GM18526 (cell line): ENCODE measurements around the gene COL26A1.

Experiments
- POLR2A ChIP-seq: IDR thresholded peaks from 3 replicates; pipeline ENCODE4 v1.6.1; 2011; ENCODE audit not compliant: insufficient read length; ENCODE audit errors: extremely low read depth

Gene COL26A1

DNA sequence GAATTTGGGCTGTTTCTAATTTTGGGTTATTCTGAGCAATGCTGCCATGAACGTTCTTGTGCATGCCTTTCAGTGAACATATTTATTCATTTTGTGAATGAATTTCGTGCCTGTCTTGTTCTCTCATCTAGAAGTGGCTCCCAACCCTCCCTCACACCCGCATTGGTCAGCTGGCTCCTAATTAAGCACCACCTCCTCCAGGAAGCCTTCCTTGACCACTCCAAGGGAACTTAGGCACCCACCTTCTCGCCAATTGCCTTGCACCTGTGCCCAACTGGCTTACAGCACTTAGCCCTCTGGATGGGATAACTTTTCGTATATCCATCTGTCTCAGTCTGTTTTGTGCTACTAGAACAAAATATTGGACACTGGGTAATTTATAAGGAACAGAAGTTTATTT is 159.3 kb downstream of the COL26A1 start:
- TF ChIP-seq POLR2A: no peak

DNA sequence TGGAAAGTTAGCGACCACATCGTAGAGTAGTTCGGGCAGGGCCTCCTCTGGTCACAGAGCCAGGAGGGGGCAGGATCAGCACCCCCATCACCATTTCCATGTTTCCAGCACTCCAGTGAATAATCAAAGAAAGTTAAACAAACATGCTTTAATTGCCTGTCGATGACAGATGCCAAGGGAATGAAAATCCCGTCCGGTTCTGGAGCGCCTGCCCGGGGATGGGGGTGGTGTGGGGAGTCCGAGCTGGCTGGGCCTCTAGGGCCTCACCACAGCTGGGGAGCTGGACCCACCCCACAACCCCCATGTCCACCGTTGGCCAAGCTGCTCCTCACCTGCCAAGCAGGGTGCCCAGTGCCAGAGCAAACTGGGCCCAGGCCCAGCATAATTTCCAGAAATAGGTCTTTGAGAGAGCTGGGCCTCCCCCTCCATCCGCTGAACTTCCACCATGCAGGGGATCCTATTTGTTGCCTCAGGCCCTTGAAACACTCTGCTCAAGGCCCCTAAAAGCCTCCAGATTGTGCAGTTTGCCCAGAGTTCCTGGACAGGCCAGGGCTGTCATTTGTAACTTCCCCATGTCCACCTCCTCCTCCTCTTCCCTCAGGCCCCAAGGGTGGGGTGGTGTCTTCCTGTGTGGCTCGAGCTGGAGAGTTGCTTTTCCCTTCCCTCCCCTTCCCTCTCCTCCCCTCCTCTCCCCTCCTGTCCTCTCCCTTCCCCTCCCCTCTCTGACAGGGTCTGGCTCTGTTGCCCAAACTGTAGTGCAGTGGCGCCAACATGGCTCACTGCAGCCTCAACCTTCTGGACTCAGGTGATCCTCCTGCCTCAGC is 165.4 kb downstream of the COL26A1 start:
- no peak for TF ChIP-seq POLR2A

DNA sequence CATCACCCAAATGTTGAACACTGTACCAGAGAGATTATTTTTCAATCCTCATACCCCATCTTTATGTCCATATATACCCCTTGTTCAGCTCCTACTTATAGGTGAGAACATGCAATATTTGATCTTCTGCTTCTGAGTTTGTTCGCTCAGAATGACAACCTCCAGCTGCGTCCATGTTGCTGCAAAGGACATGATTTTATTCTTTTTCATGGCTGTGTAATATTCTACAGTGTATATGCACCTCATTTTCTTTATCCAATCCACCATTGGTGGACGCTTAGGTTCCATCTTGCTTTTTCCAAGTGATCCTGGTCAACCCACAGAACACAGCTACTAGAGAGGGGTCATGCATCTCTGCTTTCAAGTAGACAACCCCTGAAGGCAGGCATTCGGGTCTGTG is 166.9 kb downstream of the COL26A1 start:
- no peak for TF ChIP-seq POLR2A

DNA sequence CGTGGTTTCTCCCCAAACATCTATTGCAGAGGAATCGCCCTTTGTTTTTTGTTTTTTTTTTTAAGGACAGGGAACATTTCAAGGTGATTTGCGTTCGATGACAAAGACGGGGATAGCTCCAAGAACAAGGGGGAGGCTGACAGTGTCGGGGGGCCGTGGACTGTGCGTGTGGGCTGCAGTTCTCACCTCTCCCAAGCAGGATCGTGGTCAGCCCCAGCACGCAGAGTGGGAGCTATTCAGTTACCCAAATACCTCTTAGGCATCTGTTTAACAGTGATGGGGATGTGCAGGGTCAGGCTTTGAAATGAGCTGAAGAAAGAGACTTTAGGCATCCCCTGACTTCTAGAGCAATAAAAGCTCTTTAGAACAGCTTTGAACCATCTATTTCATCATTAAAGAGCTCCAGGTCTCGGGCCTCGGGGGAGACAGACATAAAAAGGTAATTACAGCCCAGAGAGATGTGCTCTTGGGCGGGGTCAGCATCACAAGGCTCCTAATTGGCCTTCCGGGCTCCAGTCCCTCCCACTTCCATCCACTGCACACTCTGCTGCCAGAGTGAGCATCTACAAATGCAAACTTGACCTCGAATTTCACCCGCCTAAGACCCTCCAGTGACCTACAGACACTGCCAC is 169.2 kb downstream of the COL26A1 start:
- no peak for TF ChIP-seq POLR2A

DNA sequence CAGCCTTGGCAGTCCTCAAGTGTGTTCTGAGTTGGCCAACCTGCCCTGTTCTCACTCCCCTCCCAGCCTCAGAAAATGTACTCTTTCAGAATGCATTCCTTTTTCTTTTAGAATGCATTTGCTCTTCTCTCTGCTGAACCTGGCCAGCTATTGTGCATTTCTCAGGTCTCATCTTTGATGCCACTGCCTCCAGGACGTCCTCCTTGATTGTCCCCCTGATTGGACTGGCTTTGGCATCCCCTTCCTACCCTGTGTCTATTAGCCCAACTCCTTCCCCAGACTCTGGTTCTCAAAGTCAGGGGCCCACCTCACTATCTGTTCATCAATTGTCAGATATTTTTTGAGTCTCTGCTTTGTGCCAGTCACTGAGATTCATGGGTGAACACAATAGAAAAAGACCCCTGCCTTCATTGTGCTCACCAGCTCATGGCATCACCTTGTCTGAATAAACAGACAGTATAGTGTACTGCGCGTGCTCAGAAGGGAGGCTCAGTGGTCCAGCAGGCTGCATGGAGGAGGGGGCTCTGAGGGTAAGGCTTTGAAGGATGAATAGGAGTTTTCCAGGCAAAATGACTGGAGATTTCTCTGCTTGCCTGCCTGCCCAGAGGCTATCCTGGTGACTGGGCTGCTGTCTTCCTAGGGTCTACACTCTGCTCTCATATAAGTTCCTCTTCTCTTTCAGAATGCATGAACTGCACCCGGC is 169.9 kb downstream of the COL26A1 start:
- no peak for TF ChIP-seq POLR2A

DNA sequence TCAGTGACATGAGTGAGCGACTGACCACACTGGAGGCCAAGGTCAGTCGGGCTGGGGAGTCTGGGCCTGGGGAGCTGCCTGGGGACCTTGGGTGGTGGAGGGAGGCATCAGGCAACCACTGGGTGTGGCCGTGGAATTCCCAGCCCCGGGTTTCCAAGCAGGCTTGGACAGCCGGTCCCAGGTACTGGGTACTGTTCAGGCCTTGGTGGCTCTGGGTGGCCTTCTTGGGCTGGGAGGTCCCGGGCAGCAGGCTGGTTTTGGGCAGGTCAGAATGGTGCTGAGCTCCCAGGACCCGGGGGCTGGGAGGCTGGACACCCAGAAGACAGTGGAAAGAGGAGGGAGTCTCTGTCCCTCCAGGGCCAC is 170.4 kb downstream of the COL26A1 start:
- TF ChIP-seq POLR2A: no peak

DNA sequence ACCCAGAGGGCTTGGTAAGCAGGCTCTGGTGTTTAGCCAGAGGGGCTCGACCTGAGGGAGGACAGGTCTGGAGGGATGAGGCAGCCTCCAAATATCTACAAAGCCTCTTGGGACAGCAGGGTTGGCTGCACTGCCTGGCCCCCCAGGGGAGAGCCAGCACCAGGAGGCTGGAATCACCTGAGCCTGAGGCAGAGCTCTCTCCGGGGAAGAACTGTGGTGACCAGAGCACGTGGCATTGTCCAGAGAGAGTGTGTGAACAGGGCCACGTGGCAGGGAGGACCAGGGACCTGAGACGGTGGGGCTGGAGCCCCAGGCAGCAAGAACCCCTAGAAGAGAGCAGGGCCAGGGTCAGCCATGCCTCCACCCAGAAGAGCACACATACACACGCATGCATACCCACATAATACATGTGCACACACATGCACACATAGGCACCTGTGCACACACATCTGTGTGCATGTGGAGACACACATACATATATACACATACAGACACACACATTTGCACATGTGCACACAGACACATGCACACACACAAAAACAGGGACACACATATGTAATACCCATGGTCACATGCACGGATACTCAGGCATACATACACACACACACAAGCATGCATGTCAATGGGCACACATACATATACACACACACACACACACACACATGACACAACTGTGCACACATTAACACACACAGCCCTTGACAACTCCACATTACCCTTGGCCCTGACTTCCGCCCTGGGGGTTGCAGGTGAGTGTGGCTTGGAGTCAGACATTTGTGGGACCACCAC is 171.5 kb downstream of the COL26A1 start:
- no peak for TF ChIP-seq POLR2A

DNA sequence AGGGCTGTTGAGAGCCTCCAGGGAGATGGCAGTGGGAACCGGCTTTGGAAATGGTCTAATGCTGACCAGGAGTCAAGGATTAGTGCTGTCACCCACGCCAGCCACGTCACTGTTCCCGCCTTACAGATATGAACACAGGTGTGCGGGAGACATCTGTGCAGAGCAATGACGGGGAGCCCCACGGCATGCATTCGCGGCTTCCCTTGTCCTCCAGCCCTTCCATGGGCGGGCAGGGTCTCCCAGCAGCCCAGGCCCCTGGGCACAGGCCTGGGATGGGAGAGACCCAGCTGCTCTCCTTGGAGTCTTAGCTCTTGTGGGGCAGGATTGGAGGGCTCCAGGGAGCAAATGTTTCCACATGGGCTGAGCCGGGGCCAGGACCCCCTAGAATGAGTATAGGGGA is 172.2 kb downstream of the COL26A1 start:
- TF ChIP-seq POLR2A: no peak

DNA sequence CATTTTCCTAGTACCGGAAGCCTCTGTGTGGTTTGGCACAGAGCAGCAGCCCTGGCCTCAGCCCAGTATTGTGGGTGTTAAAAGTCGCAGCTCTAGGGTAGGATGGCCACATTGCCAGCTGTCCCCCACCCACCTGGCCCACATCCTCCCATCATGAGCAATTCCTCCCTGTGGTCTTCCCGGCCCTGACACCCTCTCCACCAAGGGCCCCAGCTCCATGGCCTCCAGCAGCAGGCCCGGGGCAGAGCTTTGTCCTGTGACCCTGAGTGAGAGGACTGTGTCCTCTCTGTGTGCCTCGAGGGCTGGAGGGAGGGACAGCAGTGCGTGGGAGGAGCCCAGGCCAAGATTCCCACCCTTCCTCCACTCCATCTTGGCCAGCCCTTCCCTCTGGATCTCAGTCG is 172.7 kb downstream of the COL26A1 start:
- TF ChIP-seq POLR2A: no peak

DNA sequence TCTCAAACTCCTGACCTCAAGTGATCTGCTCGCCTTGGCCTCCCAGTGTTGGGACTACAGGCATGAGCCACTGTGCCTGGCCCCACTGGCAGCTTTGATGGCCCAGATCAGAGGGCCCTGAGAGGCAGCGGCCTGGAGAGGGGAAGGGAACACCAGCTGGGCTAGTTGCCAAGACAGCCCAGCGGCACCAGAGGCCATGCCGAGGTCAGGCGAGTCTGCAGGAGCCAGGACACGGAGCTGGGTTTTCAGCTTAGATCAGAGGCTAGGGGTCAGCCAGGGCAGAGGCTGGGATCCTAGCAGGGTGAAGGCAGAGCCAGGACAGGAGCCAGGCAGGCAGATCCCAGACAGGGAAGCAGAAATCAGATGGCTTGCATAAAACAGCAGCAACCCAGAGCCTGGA is 173.6 kb downstream of the COL26A1 start:
- TF ChIP-seq POLR2A: no peak

DNA sequence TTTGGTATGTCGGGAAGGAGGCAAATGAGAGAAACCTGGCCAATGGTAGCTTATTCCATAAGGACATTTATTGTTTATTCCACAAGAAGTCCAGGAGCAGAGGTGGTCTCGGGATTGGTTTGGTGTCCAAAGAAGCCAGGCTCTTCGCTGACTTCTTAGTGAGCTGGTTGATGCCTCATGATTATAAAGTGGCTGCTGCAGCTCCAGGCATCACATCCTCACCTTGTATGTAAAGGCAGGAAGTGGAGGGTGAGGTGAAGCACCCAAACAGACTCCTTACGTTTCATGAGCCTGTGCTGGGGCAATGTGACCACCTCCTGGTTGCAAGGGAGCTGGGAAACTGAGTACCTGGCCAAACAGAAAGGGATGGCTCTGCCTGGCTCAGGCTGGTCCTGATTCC is 174.0 kb downstream of the COL26A1 start:
- no peak for TF ChIP-seq POLR2A

DNA sequence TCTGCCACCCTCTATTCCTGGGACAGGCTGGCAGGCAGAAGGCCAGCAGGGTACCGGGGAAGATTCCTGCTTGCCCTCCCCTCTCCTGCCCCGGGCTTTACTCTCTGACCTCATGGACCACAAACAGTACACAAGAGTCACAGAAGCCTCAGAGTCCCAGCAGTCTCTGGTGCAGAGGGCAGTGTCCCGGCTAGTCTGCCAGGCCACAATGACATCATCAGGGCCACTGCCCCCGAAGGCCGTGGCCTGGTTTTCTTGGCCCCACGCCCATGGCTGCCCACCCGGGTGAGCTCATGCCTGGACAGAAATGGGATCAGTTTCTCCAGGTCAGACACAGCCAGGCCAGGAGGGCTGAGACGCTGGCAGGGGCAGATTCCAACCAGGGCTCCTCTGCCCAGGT is 174.5 kb downstream of the COL26A1 start:
- no peak for TF ChIP-seq POLR2A

DNA sequence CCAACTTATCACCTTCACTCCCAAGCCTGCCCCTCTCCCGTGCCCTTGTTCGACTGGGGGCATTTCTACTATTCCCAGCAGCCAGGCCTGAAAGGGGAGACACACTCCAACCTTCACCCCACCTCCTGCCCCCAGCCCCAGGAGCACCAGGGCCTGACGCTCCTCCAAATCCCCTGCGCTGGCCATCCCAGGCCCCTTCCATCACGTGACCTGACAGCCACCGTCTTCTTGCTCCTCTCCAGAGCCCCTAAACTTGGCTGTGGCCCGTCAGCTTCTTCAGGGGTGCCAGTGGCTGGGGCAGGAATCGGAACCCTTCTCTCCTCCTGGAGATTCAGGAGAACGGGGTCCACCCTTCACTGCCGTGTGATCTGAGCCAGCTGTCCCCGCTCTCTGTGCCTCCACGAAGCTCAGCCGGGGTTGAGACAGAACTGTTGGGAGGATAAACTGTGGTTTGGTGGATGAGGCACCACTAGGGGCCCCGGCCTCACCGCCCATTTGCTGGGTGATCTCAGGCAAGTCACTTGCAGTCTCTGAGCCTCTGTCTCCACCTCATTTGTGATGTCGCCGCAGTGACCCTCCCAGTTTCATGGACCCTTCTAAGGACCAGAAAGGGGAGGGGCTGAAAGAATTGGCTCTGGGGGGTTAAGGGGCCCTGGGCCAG is 175.4 kb downstream of the COL26A1 start:
- no peak for TF ChIP-seq POLR2A

DNA sequence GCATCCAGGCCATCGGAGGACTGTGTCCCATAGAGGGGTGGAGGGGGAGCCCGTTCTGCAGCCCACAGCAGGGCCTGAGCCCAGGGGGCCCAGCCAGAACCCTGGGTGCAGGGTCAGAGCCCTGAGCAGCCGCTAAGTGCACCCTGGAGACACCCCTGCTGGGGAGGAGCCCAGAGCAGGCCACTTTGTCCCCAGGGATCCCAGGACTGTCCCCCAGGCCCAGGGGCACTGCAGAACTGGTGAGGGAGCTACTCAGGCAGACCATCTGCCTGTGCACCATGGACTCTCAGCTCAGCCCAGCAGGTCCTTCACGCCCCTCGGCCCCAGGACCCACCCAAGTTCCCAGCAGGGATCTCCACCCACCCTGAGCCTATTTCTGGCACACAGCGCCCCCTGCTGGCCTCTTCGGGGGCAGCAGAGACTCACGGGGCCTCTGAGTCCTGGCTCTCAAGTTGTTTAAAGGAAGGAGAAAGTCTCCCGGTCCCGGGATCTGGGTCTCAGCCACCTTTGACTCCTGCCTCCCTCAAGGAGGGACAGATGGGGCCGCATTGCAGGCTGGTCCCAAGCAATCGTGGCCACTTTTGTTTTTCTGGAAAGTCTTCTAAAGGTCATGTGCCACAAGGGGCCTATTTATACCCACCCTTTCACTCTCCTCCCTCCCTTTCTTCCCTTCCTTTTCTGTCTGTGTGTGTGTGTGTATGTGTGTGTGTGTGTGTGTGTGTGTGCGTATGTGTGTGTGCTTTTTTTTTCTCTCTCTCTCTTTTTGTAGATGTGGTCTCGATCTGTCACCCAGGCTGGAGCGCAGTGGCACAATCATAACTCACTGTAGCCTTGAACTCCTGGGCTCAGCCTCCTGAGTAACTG is 176.2 kb downstream of the COL26A1 start:
- no peak for TF ChIP-seq POLR2A
